ENCODE data around the gene PNMA8C.

GRCh38 chr19:46406976-46407375, 21.8 kb downstream of the PNMA8C start:
- TF ChIP-seq POLR2AphosphoS5 (IDR thresholded peaks at IDR 0.05; ENCODE audit: low read depth, low read length) = no peak
- TF ChIP-seq POLR2A (IDR thresholded peaks at IDR 0.05; ENCODE audit: low read depth, low read length) = no peak
- no peak for TF ChIP-seq SPI1 (IDR thresholded peaks at IDR 0.05; ENCODE audit: low read depth, low read length)
- no peak for TF ChIP-seq TAF1 (IDR thresholded peaks at IDR 0.05; ENCODE audit: low read depth, low read length)
